Measurements from ENCODE around the gene NGLY1.
A peak's percentile ranks its signal among the peaks of the same experiment; 100 is the strongest.

DNA sequence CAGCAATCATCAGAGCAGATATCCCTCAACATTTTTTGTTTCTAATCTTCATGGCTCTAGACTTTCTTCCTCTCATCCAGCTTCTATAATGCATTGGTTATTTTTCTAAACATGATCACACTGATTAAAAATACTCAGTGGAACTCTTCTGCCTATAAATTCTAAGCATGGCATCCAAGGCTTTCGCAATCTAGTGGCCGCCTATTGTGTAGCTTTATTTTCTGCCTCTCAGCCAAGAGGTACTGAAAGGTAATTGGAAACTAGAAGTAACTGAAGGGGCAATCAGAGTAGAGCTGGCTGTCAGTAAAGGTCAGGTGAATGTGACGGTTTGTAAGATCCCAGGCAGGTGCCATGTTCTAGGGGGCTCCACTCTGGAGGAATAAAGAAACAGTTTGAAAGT is 40.1 kb upstream of the NGLY1 start:
- TF ChIP-seq EP300 (IDR thresholded peaks at IDR 0.05; ENCODE audit: borderline replicate concordance) (no peak), CREB1 (IDR thresholded peaks at IDR 0.05; ENCODE audit: low read depth) (no peak), RAD21 (IDR thresholded peaks at IDR 0.05; ENCODE audit: low read depth) (no peak), TCF12 (IDR thresholded peaks at IDR 0.05; ENCODE audit: low read depth) (no peak), TAF1 (IDR thresholded peaks at IDR 0.05; ENCODE audit: low read depth) (no peak), NFIC (IDR thresholded peaks at IDR 0.05) (no peak), YY1 (IDR thresholded peaks at IDR 0.05; ENCODE audit: low read depth) (no peak), FOXM1 (IDR thresholded peaks at IDR 0.05; ENCODE audit: borderline replicate concordance, low read depth) (no peak), CEBPB (IDR thresholded peaks at IDR 0.05) (peak; percentile 89), ZBTB7A (IDR thresholded peaks at IDR 0.05; ENCODE audit: low read depth) (no peak), TEAD4 (IDR thresholded peaks at IDR 0.05) (no peak)
- TF ChIP-seq, protein P1, sequence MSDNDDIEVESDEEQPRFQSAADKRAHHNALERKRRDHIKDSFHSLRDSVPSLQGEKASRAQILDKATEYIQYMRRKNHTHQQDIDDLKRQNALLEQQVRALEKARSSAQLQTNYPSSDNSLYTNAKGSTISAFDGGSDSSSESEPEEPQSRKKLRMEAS (IDR thresholded peaks at IDR 0.05) = no peak
- TF ChIP-seq, protein P2, sequence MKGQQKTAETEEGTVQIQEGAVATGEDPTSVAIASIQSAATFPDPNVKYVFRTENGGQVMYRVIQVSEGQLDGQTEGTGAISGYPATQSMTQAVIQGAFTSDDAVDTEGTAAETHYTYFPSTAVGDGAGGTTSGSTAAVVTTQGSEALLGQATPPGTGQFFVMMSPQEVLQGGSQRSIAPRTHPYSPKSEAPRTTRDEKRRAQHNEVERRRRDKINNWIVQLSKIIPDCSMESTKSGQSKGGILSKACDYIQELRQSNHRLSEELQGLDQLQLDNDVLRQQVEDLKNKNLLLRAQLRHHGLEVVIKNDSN (IDR thresholded peaks at IDR 0.05) = no peak
- TF ChIP-seq, protein P3, sequence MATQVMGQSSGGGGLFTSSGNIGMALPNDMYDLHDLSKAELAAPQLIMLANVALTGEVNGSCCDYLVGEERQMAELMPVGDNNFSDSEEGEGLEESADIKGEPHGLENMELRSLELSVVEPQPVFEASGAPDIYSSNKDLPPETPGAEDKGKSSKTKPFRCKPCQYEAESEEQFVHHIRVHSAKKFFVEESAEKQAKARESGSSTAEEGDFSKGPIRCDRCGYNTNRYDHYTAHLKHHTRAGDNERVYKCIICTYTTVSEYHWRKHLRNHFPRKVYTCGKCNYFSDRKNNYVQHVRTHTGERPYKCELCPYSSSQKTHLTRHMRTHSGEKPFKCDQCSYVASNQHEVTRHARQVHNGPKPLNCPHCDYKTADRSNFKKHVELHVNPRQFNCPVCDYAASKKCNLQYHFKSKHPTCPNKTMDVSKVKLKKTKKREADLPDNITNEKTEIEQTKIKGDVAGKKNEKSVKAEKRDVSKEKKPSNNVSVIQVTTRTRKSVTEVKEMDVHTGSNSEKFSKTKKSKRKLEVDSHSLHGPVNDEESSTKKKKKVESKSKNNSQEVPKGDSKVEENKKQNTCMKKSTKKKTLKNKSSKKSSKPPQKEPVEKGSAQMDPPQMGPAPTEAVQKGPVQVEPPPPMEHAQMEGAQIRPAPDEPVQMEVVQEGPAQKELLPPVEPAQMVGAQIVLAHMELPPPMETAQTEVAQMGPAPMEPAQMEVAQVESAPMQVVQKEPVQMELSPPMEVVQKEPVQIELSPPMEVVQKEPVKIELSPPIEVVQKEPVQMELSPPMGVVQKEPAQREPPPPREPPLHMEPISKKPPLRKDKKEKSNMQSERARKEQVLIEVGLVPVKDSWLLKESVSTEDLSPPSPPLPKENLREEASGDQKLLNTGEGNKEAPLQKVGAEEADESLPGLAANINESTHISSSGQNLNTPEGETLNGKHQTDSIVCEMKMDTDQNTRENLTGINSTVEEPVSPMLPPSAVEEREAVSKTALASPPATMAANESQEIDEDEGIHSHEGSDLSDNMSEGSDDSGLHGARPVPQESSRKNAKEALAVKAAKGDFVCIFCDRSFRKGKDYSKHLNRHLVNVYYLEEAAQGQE (IDR thresholded peaks at IDR 0.05; ENCODE audit: low read depth) = no peak

All from Ishikawa (cell line).